ENCODE measurements around the gene SETBP1. TPM values are rescaled to one million over a fixed set of nuclear protein-coding genes. Genes with fewer than 3 reads are reported as not detected.

SETBP1 gene
- total RNA-seq, 1 donor from 2014 or later = 12.4 TPM

- Mint-ChIP-seq H3K36me3 (ENCODE audit: low read depth, unreplicated experiment) (no peaks in the 10 kb centered on the region), H3K4me3 (ENCODE audit: unreplicated experiment) (no peak overlapping the region), H3K27ac (ENCODE audit: unreplicated experiment) (no peak overlapping the region), H3K9me3 (ENCODE audit: unreplicated experiment) (no peaks in the 10 kb centered on the region), H3K27me3 (ENCODE audit: low read depth, unreplicated experiment) (no peaks in the 10 kb centered on the region), H3K4me1 (ENCODE audit: low read depth, unreplicated experiment) (peaks cover 6% of the 10 kb centered on the region)
- Histone ChIP-seq H4K20me1 (ENCODE audit: insufficient read depth, low read length) (no peaks in the 10 kb centered on the region), H3K27ac (ENCODE audit: low read depth, low read length) (no peak overlapping the region), H2AFZ (ENCODE audit: low read depth, low read length) (no peak overlapping the region), H3K4me3 (ENCODE audit: insufficient read depth, low read depth, low read length) (no peak overlapping the region), H3K27me3 (ENCODE audit: insufficient read depth, low read length) (no peaks in the 10 kb centered on the region), H3K9me3 (ENCODE audit: insufficient read depth, low read depth, low read length) (no peaks in the 10 kb centered on the region), H3K4me2 (ENCODE audit: low read length) (no peak overlapping the region), H3K9ac (ENCODE audit: low read length) (no peak overlapping the region), H3K36me3 (ENCODE audit: insufficient read depth, low read length) (no peaks in the 10 kb centered on the region), H3K79me2 (ENCODE audit: insufficient read depth, low read length) (no peaks in the 10 kb centered on the region), H3K4me1 (ENCODE audit: insufficient read depth, low read length) (peaks cover 15% of the 10 kb centered on the region)
- TF ChIP-seq EZH2 (IDR thresholded peaks at IDR 0.05; ENCODE audit: insufficient read depth, low read length) = no peak
- TF ChIP-seq CTCF (IDR thresholded peaks at IDR 0.05; ENCODE audit: insufficient read depth, low read depth, low read length) = no peak
- DNase-seq (ENCODE audit: low read depth) (no peak), FAIRE-seq (no peak)
Measured at GRCh38 chr18:45046228-45046627, 365.5 kb downstream of the SETBP1 start.

GRCh38 chr18:45046961-45047360 is 366.3 kb downstream of the SETBP1 start:
- no peaks in the 10 kb centered on the region for H3K36me3 ChIP-seq (ENCODE audit: insufficient read depth, low read length)
- no peak for DNase-seq (ENCODE audit: low read depth)
- no peak overlapping the region for H3K27ac ChIP-seq (ENCODE audit: low read depth, low read length)
- no peaks in the 10 kb centered on the region for H3K79me2 ChIP-seq (ENCODE audit: insufficient read depth, low read length)
- H3K4me1 ChIP-seq (ENCODE audit: insufficient read depth, low read length) = peaks cover 21% of the 10 kb centered on the region
- H3K4me2 ChIP-seq (ENCODE audit: low read length) = no peak overlapping the region
- FAIRE-seq = no peak
- no peak overlapping the region for H3K27ac Mint-ChIP-seq (ENCODE audit: unreplicated experiment)
- no peaks in the 10 kb centered on the region for H3K9me3 Mint-ChIP-seq (ENCODE audit: unreplicated experiment)
- H3K4me3 Mint-ChIP-seq (ENCODE audit: unreplicated experiment) = no peak overlapping the region
- no peaks in the 10 kb centered on the region for H3K27me3 ChIP-seq (ENCODE audit: insufficient read depth, low read length)
- H2AFZ ChIP-seq (ENCODE audit: low read depth, low read length) = no peak overlapping the region
- TF ChIP-seq CTCF (IDR thresholded peaks at IDR 0.05; ENCODE audit: insufficient read depth, low read depth, low read length) = no peak
- no peak for TF ChIP-seq EZH2 (IDR thresholded peaks at IDR 0.05; ENCODE audit: insufficient read depth, low read length)
- H3K27me3 Mint-ChIP-seq (ENCODE audit: low read depth, unreplicated experiment) = no peaks in the 10 kb centered on the region
- H3K9ac ChIP-seq (ENCODE audit: low read length) = no peak overlapping the region
- H3K9me3 ChIP-seq (ENCODE audit: insufficient read depth, low read depth, low read length) = no peaks in the 10 kb centered on the region
- peaks cover 6% of the 10 kb centered on the region for H3K4me1 Mint-ChIP-seq (ENCODE audit: low read depth, unreplicated experiment)
- H3K4me3 ChIP-seq (ENCODE audit: insufficient read depth, low read depth, low read length) = no peak overlapping the region
- no peaks in the 10 kb centered on the region for H3K36me3 Mint-ChIP-seq (ENCODE audit: low read depth, unreplicated experiment)
- H4K20me1 ChIP-seq (ENCODE audit: insufficient read depth, low read length) = no peaks in the 10 kb centered on the region

- DNase-seq (ENCODE audit: low read depth) = peak; percentile 28
- no peak overlapping the region for H3K4me3 ChIP-seq (ENCODE audit: insufficient read depth, low read depth, low read length)
- peaks cover 21% of the 10 kb centered on the region for H3K4me1 ChIP-seq (ENCODE audit: insufficient read depth, low read length)
- no peaks in the 10 kb centered on the region for H3K27me3 ChIP-seq (ENCODE audit: insufficient read depth, low read length)
- no peaks in the 10 kb centered on the region for H3K9me3 Mint-ChIP-seq (ENCODE audit: unreplicated experiment)
- TF ChIP-seq EZH2 (IDR thresholded peaks at IDR 0.05; ENCODE audit: insufficient read depth, low read length) (no peak), CTCF (IDR thresholded peaks at IDR 0.05; ENCODE audit: insufficient read depth, low read depth, low read length) (no peak)
- no peaks in the 10 kb centered on the region for H3K27me3 Mint-ChIP-seq (ENCODE audit: low read depth, unreplicated experiment)
- H3K79me2 ChIP-seq (ENCODE audit: insufficient read depth, low read length) = no peaks in the 10 kb centered on the region
- no peak overlapping the region for H3K4me2 ChIP-seq (ENCODE audit: low read length)
- no peak overlapping the region for H3K9ac ChIP-seq (ENCODE audit: low read length)
- no peaks in the 10 kb centered on the region for H3K36me3 ChIP-seq (ENCODE audit: insufficient read depth, low read length)
- peaks cover 6% of the 10 kb centered on the region for H3K4me1 Mint-ChIP-seq (ENCODE audit: low read depth, unreplicated experiment)
- no peaks in the 10 kb centered on the region for H3K9me3 ChIP-seq (ENCODE audit: insufficient read depth, low read depth, low read length)
- H4K20me1 ChIP-seq (ENCODE audit: insufficient read depth, low read length) = no peaks in the 10 kb centered on the region
- no peaks in the 10 kb centered on the region for H3K36me3 Mint-ChIP-seq (ENCODE audit: low read depth, unreplicated experiment)
- H3K4me3 Mint-ChIP-seq (ENCODE audit: unreplicated experiment) = no peak overlapping the region
- no peak for FAIRE-seq
- no peak overlapping the region for H3K27ac Mint-ChIP-seq (ENCODE audit: unreplicated experiment)
- H2AFZ ChIP-seq (ENCODE audit: low read depth, low read length) = no peak overlapping the region
- H3K27ac ChIP-seq (ENCODE audit: low read depth, low read length) = peak overlapping the region; percentile 74
Measured at GRCh38 chr18:45049578-45050319, 369.1 kb downstream of the SETBP1 start.

Data from astrocyte (in vitro differentiated cells and primary cell).